ENCODE results near the gene IGSF5.

GRCh38 chr21:39720126-39720778 lies 24.7 kb upstream of the IGSF5 start:
- TF ChIP-seq CTCF (IDR thresholded peaks at IDR 0.05), result no peak
- no peak for TF ChIP-seq POLR2AphosphoS5 (IDR thresholded peaks at IDR 0.05)
